ENCODE results near the gene TNC. TPM values are rescaled to one million over a fixed set of nuclear protein-coding genes. Genes with fewer than 3 reads are reported as not detected.

The TNC gene
- total and polyA plus RNA-seq, 10 of the 15 experiments (the other 5 are each of a cell fraction or from before 2014, with no cell fraction given), result 0.05 to 4.2 (median 0.14) TPM

DNA sequence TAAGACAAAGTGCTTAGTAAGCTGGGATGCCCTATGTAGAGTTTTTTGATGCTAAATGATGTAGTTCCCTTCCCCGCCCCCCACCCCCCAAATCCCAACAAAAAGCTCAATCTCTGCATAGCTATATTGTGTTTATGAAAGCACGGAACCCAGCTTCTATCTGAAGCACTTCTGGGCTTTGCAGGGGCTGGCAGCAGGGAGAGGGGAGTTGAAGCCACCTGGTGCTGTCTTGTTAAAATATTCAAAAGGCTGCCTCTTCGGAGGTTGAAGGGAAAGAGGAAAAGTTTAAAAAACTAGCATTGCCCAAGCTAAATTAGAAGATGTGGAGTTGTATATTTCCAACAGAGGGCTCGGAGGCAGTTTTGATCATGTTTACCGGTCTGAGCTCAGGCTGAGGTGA lies 5.0 kb upstream of the TNC start:
- DNase-seq (ENCODE audit: low read depth, low spot score) (no peak), FAIRE-seq (no peak), ATAC-seq (no peak)
- 8% methylated on average over 5 of the region's 5 CpGs for WGBS (ENCODE audit: insufficient coverage, insufficient replicate concordance, low lambda C conversion rate, missing lambda C conversion rate)
- ChIA-PET CTCF (interaction anchor here (1.5 kb wide), 1 partner anchor 21 kb away, joined by 3 read pairs; no protein-coding TSS in a partner anchor), SMC1A (ENCODE audit: uncharacterized antibody, unreplicated experiment) (interaction anchor here (0.9 to 1.5 kb wide), 3 partner anchors 10 to 295 kb away, joined by 3 to 4 read pairs (median 4); no protein-coding TSS in a partner anchor), POLR2A (no interaction called here), RAD21 (ENCODE audit: unreplicated experiment) (no interaction called here)
- in situ Hi-C loops (cut with MboI), result no loop called here
- intact Hi-C loops (cut with micrococcal nuclease; ENCODE audit: unreplicated experiment), result no loop called here
- Histone ChIP-seq H2AFZ (ENCODE audit: control insufficient read depth, low read depth, low read length) (no peak overlapping the region), H3K4me2 (ENCODE audit: control insufficient read depth, insufficient read depth) (no peak overlapping the region), H3K4me3 (no peak overlapping the region), H3K36me3 (ENCODE audit: control insufficient read depth in 2 of 2, insufficient read depth in 2 of 2, low read length in 1 of 2) (no peaks in the 10 kb centered on the region), H3K79me2 (ENCODE audit: control insufficient read depth, insufficient read depth, low read length) (no peaks in the 10 kb centered on the region), H3K27me3 (replicated peaks in 1 of 2; ENCODE audit: control insufficient read depth in 2 of 2, insufficient read depth in 2 of 2, low read length in 1 of 2) (peaks cover 7 to 12% of the 10 kb centered on the region in 2 experiments), H4K20me1 (ENCODE audit: control insufficient read depth, insufficient read depth) (no peaks in the 10 kb centered on the region), H3K9me3 (replicated peaks; ENCODE audit: control insufficient read depth, insufficient read depth, low read length) (no peaks in the 10 kb centered on the region; the same call in 2 of the 3 replicates), H3K4me1 (ENCODE audit: control insufficient read depth, insufficient read depth, low read length) (no peaks in the 10 kb centered on the region), H3K27ac (ENCODE audit: control insufficient read depth, insufficient read depth) (no peak overlapping the region), H3K9ac (ENCODE audit: control insufficient read depth, insufficient read depth, low read length) (no peak overlapping the region)
- no TSS peak for BruUV-seq (replicated peaks)
- TF ChIP-seq EP300 (IDR thresholded peaks at IDR 0.05; ENCODE audit: borderline replicate concordance in 1 of 2, control insufficient read depth in 1 of 2, low read depth in 2 of 2, low read length in 2 of 2) (no peak), GABPA (IDR thresholded peaks at IDR 0.05; ENCODE audit: low read depth) (no peak), TCF12 (IDR thresholded peaks at IDR 0.05; ENCODE audit: low read depth, low read length) (no peak), NBN (IDR thresholded peaks at IDR 0.05) (no peak), RFX5 (IDR thresholded peaks at IDR 0.05; ENCODE audit: low read depth, low read length) (no peak), ZBTB33 (IDR thresholded peaks at IDR 0.05) (no peak), SPI1 (IDR thresholded peaks at IDR 0.05; ENCODE audit: borderline replicate concordance, insufficient read depth, low read depth, low read length) (no peak), TCF7 (IDR thresholded peaks at IDR 0.05; ENCODE audit: borderline replicate concordance) (no peak), MTA3 (IDR thresholded peaks at IDR 0.05; ENCODE audit: borderline replicate concordance, low read length) (no peak), MLLT1 (IDR thresholded peaks at IDR 0.05) (no peak), BRCA1 (IDR thresholded peaks at IDR 0.05; ENCODE audit: low read depth, low read length) (no peak)
- TF ChIP-seq, protein P1, sequence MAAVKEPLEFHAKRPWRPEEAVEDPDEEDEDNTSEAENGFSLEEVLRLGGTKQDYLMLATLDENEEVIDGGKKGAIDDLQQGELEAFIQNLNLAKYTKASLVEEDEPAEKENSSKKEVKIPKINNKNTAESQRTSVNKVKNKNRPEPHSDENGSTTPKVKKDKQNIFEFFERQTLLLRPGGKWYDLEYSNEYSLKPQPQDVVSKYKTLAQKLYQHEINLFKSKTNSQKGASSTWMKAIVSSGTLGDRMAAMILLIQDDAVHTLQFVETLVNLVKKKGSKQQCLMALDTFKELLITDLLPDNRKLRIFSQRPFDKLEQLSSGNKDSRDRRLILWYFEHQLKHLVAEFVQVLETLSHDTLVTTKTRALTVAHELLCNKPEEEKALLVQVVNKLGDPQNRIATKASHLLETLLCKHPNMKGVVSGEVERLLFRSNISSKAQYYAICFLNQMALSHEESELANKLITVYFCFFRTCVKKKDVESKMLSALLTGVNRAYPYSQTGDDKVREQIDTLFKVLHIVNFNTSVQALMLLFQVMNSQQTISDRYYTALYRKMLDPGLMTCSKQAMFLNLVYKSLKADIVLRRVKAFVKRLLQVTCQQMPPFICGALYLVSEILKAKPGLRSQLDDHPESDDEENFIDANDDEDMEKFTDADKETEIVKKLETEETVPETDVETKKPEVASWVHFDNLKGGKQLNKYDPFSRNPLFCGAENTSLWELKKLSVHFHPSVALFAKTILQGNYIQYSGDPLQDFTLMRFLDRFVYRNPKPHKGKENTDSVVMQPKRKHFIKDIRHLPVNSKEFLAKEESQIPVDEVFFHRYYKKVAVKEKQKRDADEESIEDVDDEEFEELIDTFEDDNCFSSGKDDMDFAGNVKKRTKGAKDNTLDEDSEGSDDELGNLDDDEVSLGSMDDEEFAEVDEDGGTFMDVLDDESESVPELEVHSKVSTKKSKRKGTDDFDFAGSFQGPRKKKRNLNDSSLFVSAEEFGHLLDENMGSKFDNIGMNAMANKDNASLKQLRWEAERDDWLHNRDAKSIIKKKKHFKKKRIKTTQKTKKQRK (IDR thresholded peaks at IDR 0.05; ENCODE audit: low read depth, low read length), result no peak
- TF ChIP-seq, protein P2, sequence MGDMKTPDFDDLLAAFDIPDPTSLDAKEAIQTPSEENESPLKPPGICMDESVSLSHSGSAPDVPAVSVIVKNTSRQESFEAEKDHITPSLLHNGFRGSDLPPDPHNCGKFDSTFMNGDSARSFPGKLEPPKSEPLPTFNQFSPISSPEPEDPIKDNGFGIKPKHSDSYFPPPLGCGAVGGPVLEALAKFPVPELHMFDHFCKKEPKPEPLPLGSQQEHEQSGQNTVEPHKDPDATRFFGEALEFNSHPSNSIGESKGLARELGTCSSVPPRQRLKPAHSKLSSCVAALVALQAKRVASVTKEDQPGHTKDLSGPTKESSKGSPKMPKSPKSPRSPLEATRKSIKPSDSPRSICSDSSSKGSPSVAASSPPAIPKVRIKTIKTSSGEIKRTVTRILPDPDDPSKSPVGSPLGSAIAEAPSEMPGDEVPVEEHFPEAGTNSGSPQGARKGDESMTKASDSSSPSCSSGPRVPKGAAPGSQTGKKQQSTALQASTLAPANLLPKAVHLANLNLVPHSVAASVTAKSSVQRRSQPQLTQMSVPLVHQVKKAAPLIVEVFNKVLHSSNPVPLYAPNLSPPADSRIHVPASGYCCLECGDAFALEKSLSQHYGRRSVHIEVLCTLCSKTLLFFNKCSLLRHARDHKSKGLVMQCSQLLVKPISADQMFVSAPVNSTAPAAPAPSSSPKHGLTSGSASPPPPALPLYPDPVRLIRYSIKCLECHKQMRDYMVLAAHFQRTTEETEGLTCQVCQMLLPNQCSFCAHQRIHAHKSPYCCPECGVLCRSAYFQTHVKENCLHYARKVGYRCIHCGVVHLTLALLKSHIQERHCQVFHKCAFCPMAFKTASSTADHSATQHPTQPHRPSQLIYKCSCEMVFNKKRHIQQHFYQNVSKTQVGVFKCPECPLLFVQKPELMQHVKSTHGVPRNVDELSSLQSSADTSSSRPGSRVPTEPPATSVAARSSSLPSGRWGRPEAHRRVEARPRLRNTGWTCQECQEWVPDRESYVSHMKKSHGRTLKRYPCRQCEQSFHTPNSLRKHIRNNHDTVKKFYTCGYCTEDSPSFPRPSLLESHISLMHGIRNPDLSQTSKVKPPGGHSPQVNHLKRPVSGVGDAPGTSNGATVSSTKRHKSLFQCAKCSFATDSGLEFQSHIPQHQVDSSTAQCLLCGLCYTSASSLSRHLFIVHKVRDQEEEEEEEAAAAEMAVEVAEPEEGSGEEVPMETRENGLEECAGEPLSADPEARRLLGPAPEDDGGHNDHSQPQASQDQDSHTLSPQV (IDR thresholded peaks at IDR 0.05), result no peak
